Urinary bladder (tissue), 4 donors: ENCODE results near the gene NPS. TPM values are rescaled to one million over a fixed set of nuclear protein-coding genes. Genes with fewer than 3 reads are reported as not detected.

Experiments
- DNase-seq: peaks from one replicate; pipeline ENCODE4 v3.0.0-alpha.2; 2015; ENCODE audit errors: extremely low spot score
- H3K27ac ChIP-seq: one replicate; pipeline ENCODE4 v1.5.1; 2013; ENCODE audit warnings: low read depth, mild to moderate bottlenecking, moderate library complexity
- H3K36me3 ChIP-seq: one replicate; pipeline ENCODE4 v1.6.1; 2013; ENCODE audit warnings: mild to moderate bottlenecking, moderate library complexity; ENCODE audit not compliant: insufficient read depth
- H3K4me1 ChIP-seq: one replicate; pipeline ENCODE4 v1.6.1; 2013; ENCODE audit warnings: mild to moderate bottlenecking, moderate library complexity; ENCODE audit not compliant: insufficient read depth
- H3K4me3 ChIP-seq: one replicate; pipeline ENCODE4 v1.5.1; 2013; ENCODE audit warnings: low read depth, low read length
- WGBS: extraction: QIAGEN DNeasy Blood & Tissue Kit; methylation state at CpG from one replicate; pipeline ENCODE4 v1.1.7; 2013; 5-methylcytosine and 5-hydroxymethylcytosine counted together
- polyA plus RNA-seq: library from polyadenylated mRNA; stranded (reverse); fragments of 200-250 nt; gene quantifications from one replicate; pipeline ENCODE4 v1.2.3, GENCODE V29; 2013
- total RNA-seq: library from RNA; depleted of rRNA; stranded (reverse); fragments of >200 nt; gene quantifications from one replicate; pipeline ENCODE4 v1.2.3, GENCODE V29; 2014
- donor health status: healthy with polysubstance abuse.
- donor health status: healthy.

NPS gene
- total and polyA plus RNA-seq, 2 donors, result not detected

GRCh38 chr10:127569210-127569609 is 20.1 kb downstream of the NPS start:
- Histone ChIP-seq H3K4me1 (no peaks in the 10 kb centered on the region), H3K36me3 (no peaks in the 10 kb centered on the region), H3K27ac (no peak overlapping the region), H3K4me3 (no peak overlapping the region)
- WGBS, result 91% methylated on average over 4 of the region's 4 CpGs
- DNase-seq, result no peak

DNA sequence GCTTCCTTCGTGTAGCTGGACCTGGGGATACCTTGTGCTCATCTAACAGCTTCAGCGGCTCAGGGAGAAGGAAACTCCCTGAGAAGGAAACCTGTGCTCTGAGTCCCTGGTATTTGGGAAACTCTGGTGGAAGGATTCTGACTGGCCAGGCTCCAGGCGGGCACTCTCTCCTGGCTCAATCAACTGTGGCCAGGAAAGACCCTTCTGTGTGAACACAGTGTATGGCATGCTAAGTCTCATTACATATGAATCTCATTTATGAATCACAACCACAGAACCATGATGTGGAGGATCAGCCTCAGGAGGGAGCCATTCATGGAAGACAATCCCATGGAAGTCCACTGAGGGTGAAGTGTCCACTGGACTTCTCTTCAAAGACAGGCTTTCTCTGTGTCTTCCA is 20.9 kb downstream of the NPS start:
- WGBS, result 78% methylated on average over 3 of the region's 3 CpGs
- Histone ChIP-seq H3K36me3 (no peaks in the 10 kb centered on the region), H3K4me1 (no peaks in the 10 kb centered on the region), H3K27ac (no peak overlapping the region), H3K4me3 (no peak overlapping the region)
- no peak for DNase-seq

DNA sequence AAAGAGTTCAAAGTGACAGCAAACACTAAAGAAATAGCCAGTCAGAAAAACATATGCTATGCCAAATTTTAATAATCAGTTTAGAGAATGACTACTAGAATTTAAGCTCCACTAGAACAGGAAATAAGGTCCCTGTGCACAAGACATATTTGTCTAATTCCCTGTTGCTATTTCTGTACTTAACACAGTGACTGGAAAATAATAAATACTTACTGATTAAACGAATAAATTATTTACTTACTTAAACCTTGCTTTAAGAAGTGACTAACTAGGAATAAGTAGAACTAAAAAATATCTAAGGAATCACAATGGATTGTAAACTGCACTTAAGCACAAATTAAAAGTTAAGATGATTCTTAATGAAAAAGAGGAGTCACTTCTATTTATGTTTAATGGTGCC is 22.3 kb downstream of the NPS start:
- no peaks in the 10 kb centered on the region for H3K4me1 ChIP-seq
- 56% methylated on average over 1 of the region's 1 CpG for WGBS
- no peak overlapping the region for H3K27ac ChIP-seq
- DNase-seq, result no peak
- no peak overlapping the region for H3K4me3 ChIP-seq
- H3K36me3 ChIP-seq, result no peaks in the 10 kb centered on the region

DNA sequence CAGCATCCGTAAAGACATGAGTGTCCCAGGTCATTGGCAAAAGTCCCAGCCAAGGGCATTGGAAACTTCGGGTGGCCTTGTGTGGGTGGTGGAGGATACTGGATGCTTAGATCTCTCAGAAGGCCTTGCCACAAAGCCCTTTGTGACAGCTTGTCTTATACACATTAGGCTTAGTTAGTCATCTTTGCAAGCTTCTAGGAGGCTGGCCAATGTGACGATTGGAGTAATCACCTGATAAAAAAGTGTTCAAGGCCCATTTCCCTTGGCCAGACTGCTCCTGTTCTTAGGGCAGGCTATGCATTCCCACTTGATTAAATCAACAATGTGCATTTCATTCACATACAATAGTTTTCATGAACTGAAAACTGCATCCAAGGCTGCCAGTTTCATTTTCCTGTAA is 26.9 kb downstream of the NPS start:
- Histone ChIP-seq H3K4me3 (no peak overlapping the region), H3K27ac (no peak overlapping the region), H3K36me3 (no peaks in the 10 kb centered on the region), H3K4me1 (no peaks in the 10 kb centered on the region)
- WGBS, result 56% methylated on average over 3 of the region's 3 CpGs
- DNase-seq, result no peak

- Histone ChIP-seq H3K4me1 (no peaks in the 10 kb centered on the region), H3K36me3 (no peaks in the 10 kb centered on the region), H3K27ac (no peak overlapping the region), H3K4me3 (no peak overlapping the region)
- 13% methylated on average over 6 of the region's 6 CpGs for WGBS
- DNase-seq, result no peak
These were observed 27.6 kb downstream of the NPS start for GRCh38 chr10:127576740-127577161.

GRCh38 chr10:127577376-127578258 is 28.5 kb downstream of the NPS start:
- no peak overlapping the region for H3K4me3 ChIP-seq
- H3K27ac ChIP-seq, result no peak overlapping the region
- no peaks in the 10 kb centered on the region for H3K36me3 ChIP-seq
- no peaks in the 10 kb centered on the region for H3K4me1 ChIP-seq
- WGBS, result 74% methylated on average over 8 of the region's 8 CpGs
- no peak for DNase-seq

GRCh38 chr10:127578259-127578960 is 29.3 kb downstream of the NPS start:
- DNase-seq, result no peak
- 60% methylated on average over 10 of the region's 10 CpGs for WGBS
- H3K4me1 ChIP-seq, result no peaks in the 10 kb centered on the region
- H3K4me3 ChIP-seq, result no peak overlapping the region
- H3K27ac ChIP-seq, result no peak overlapping the region
- H3K36me3 ChIP-seq, result no peaks in the 10 kb centered on the region

DNA sequence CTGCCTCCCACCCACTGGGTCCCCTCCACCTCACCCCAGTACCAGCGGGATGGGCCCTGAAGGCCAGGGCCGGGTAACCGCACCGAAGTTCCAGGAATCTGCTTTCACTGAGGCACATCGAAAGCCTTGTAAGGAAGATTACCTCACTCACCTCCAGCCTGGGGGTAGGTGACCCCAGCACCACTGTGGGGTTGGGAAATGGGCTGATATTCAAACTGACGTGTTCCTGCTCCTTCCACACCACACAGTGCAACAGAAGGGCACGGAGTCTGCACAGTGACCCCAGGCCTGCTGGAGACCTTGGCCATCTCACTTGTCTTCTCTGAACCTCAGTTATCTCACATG is 29.8 kb downstream of the NPS start:
- Histone ChIP-seq H3K36me3 (no peaks in the 10 kb centered on the region), H3K4me3 (no peak overlapping the region), H3K27ac (no peak overlapping the region), H3K4me1 (no peaks in the 10 kb centered on the region)
- WGBS, result 87% methylated on average over 7 of the region's 7 CpGs
- DNase-seq, result no peak

DNA sequence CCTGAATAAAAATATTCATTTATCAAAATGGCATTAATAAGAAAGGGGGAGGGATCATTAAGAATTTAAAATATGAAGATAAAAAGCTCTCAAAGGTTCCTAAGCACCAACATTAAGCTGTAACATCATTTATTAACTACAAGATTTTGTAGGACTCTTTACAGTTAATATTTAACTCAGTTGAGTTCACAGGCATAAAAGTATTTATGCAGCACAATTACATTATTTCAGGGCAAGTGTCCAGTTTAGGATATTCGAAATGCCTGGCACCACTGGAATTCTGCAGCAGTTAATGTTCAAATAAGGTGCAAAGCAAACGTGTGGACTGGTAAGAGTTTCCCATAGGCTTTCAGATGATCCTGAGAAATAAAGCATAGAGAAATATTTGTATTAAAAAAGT is 30.5 kb downstream of the NPS start:
- no peak overlapping the region for H3K4me3 ChIP-seq
- H3K4me1 ChIP-seq, result no peaks in the 10 kb centered on the region
- 43% methylated on average over 2 of the region's 2 CpGs for WGBS
- no peak for DNase-seq
- H3K27ac ChIP-seq, result no peak overlapping the region
- no peaks in the 10 kb centered on the region for H3K36me3 ChIP-seq

DNA sequence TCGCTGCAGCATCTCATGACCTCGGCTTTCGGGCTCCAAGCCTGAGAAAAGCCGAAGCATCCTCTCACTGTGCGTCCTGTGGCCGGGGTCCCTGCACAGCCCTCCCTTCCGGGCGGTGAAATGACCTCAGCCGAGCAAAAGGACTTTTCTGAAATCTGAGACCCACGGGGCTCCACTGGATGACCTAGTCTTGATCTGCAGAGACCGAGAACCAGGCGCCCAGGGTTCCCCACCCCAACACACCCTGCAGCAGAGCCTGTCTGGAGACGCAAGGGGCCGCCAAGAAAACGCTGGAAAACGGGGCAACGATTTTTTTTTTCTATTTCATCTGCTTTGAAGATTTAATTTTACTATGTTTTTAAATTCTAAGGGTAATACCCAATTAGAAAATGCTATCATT is 31.7 kb downstream of the NPS start:
- 73% methylated on average over 17 of the region's 17 CpGs for WGBS
- no peak for DNase-seq
- no peak overlapping the region for H3K27ac ChIP-seq
- no peaks in the 10 kb centered on the region for H3K4me1 ChIP-seq
- H3K36me3 ChIP-seq, result no peaks in the 10 kb centered on the region
- H3K4me3 ChIP-seq, result no peak overlapping the region

DNA sequence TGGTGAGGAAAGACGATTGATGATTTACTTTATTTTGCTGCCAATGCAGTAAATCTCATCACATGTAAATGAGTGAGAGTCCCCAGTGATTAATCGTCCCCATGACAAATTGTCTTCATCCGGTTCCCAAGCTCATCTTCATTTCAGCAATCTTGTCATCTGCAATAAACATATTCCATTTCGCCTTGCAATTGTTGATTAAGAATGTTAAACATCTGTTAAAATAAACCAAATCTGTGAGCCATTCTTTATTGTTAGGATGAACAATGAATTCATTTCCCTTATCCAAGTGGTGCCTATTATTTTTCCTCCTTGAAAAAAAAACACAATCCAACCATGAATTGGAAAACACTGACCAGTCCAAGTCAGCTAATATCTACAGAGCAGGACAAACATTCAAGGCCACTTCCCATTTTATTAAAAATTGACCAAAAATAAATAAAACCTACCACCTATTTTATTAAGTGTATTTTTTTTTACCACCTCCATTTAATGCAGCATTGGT is 36.5 kb downstream of the NPS start:
- no peaks in the 10 kb centered on the region for H3K4me1 ChIP-seq
- no peak overlapping the region for H3K4me3 ChIP-seq
- DNase-seq, result no peak
- no peaks in the 10 kb centered on the region for H3K36me3 ChIP-seq
- 76% methylated on average over 4 of the region's 4 CpGs for WGBS
- H3K27ac ChIP-seq, result no peak overlapping the region

GRCh38 chr10:127587668-127588365 is 38.7 kb downstream of the NPS start:
- no peak overlapping the region for H3K4me3 ChIP-seq
- H3K36me3 ChIP-seq, result no peaks in the 10 kb centered on the region
- DNase-seq, result no peak
- H3K27ac ChIP-seq, result no peak overlapping the region
- 30% methylated on average over 4 of the region's 4 CpGs for WGBS
- no peaks in the 10 kb centered on the region for H3K4me1 ChIP-seq

DNA sequence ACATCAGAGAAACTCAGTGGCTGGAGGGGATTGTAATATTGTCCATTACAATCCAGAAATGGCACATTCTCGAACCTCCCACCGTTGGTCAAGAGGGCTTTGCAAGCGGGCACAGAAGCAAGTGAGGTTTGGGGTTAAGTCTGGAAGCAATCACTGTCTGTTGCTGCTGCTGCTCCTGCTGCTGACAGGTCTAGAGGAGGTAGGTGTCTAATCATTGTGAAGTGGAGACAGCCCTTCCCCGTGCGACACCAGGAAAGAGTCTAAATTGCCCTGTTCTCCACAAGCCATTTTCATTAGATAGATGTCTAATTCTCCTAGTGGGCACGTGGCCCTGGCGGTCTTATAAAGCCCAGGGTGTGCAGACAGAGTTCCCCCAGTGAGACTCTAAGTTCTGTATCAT is 43.5 kb downstream of the NPS start:
- H3K4me1 ChIP-seq, result no peaks in the 10 kb centered on the region
- no peak overlapping the region for H3K27ac ChIP-seq
- DNase-seq, result no peak
- H3K4me3 ChIP-seq, result no peak overlapping the region
- H3K36me3 ChIP-seq, result no peaks in the 10 kb centered on the region
- WGBS, result 60% methylated on average over 7 of the region's 7 CpGs

- H3K36me3 ChIP-seq, result no peaks in the 10 kb centered on the region
- no peak for DNase-seq
- 31% methylated on average over 11 of the region's 11 CpGs for WGBS
- H3K27ac ChIP-seq, result no peak overlapping the region
- no peak overlapping the region for H3K4me3 ChIP-seq
- H3K4me1 ChIP-seq, result no peaks in the 10 kb centered on the region
These were observed 51.4 kb downstream of the NPS start for GRCh38 chr10:127600479-127600878.
